Mesenchymal stem cell (in vitro differentiated cells and primary cell): ENCODE results near the gene PIGQ.

Experiments
- DNase-seq: peaks from one replicate; pipeline ENCODE4 v3.0.0-alpha.2; 2013
- H2AFZ ChIP-seq: one replicate; pipeline ENCODE4 v1.6.1; 2013; ENCODE audit warnings: low read depth, mild to moderate bottlenecking, control low read depth, inconsistent platforms, low read length, moderate library complexity
- H2AK5ac ChIP-seq: 2 replicates; pipeline ENCODE4 v1.6.1; 2013; ENCODE audit warnings: low read length, moderate library complexity, mild to moderate bottlenecking, inconsistent platforms; ENCODE audit not compliant: severe bottlenecking
- H2BK120ac ChIP-seq: one replicate; pipeline ENCODE4 v1.6.1; 2013; ENCODE audit warnings: low read depth, mild to moderate bottlenecking, inconsistent platforms, low read length, moderate library complexity
- H2BK12ac ChIP-seq, 2 experiments: one replicate each; pipeline ENCODE4 v1.6.1; 2013; ENCODE audit warnings: inconsistent platforms in 2 of 2, low read length in 2 of 2, mild to moderate bottlenecking in 2 of 2, moderate library complexity in 2 of 2, control low read depth in 1 of 2
- H2BK15ac ChIP-seq: one replicate; pipeline ENCODE4 v1.6.1; 2013; ENCODE audit warnings: mild to moderate bottlenecking, low read depth, inconsistent platforms; ENCODE audit not compliant: poor library complexity, severe bottlenecking
- H2BK5ac ChIP-seq: 2 replicates; pipeline ENCODE4 v1.6.1; 2013; ENCODE audit warnings: low read depth, mild to moderate bottlenecking, low read length, control low read depth, inconsistent platforms; ENCODE audit not compliant: poor library complexity, severe bottlenecking
- H3K14ac ChIP-seq, 2 experiments: one replicate each; pipeline ENCODE4 v1.6.1; 2013; ENCODE audit warnings: inconsistent platforms in 2 of 2, low read length in 2 of 2, control low read depth in 1 of 2, mild to moderate bottlenecking in 1 of 2, moderate library complexity in 1 of 2
- H3K18ac ChIP-seq, 2 experiments: one replicate each; pipeline ENCODE4 v1.6.1; 2013; ENCODE audit warnings: inconsistent platforms in 2 of 2, low read length in 2 of 2, control low read depth in 1 of 2, low read depth in 1 of 2, mild to moderate bottlenecking in 1 of 2
- H3K23ac ChIP-seq, 2 experiments: one replicate each; pipeline ENCODE4 v1.6.1; 2013; ENCODE audit warnings: inconsistent platforms in 2 of 2, low read length in 2 of 2, mild to moderate bottlenecking in 2 of 2, moderate library complexity in 2 of 2, control low read depth in 1 of 2
- H3K27ac ChIP-seq: 2 replicates; pipeline ENCODE4 v1.5.1; 2013; ENCODE audit warnings: mild to moderate bottlenecking, moderate library complexity, low read length, control low read depth, inconsistent platforms; ENCODE audit not compliant: poor library complexity, severe bottlenecking
- H3K27me3 ChIP-seq, 2 experiments: 2 replicates each; pipeline versions ENCODE4 v1.6.1 to v1.7.0; 2013; ENCODE audit warnings: low read length in 2 of 2, mild to moderate bottlenecking in 2 of 2, moderate library complexity in 2 of 2, control low read depth in 1 of 2, inconsistent platforms in 1 of 2; ENCODE audit not compliant: control insufficient read depth in 1 of 2, insufficient read depth in 1 of 2
- H3K36me3 ChIP-seq, 2 experiments: 2 replicates each; pipeline versions ENCODE4 v1.6.1 to v1.7.0; 2013; ENCODE audit warnings: low read length in 2 of 2, control low read depth in 1 of 2, inconsistent platforms in 1 of 2, low read depth in 1 of 2, mild to moderate bottlenecking in 1 of 2; ENCODE audit not compliant: insufficient read depth in 2 of 2, control insufficient read depth in 1 of 2
- H3K4ac ChIP-seq, 2 experiments: one replicate each; pipeline ENCODE4 v1.6.1; 2013; ENCODE audit warnings: inconsistent platforms in 2 of 2, low read length in 2 of 2, mild to moderate bottlenecking in 2 of 2, moderate library complexity in 2 of 2, control low read depth in 1 of 2, low read depth in 1 of 2
- H3K4me1 ChIP-seq: 2 replicates; pipeline ENCODE4 v1.6.1; 2013; ENCODE audit warnings: low read depth, low read length, control low read depth; ENCODE audit not compliant: control insufficient read depth, insufficient read depth
- H3K4me2 ChIP-seq: 2 replicates; pipeline ENCODE4 v1.6.1; 2013; ENCODE audit warnings: low read length, mild to moderate bottlenecking, inconsistent platforms; ENCODE audit not compliant: poor library complexity, severe bottlenecking
- H3K4me3 ChIP-seq, 2 experiments: 2 replicates each; pipeline versions ENCODE4 v1.5.1 to v1.7.0; 2013; ENCODE audit warnings: low read length in 2 of 2, mild to moderate bottlenecking in 2 of 2, control low read depth in 1 of 2, low read depth in 1 of 2; ENCODE audit not compliant: insufficient read depth in 1 of 2
- H3K79me1 ChIP-seq: replicated peaks from 2 replicates; pipeline ENCODE4 v1.6.1; 2013; ENCODE audit warnings: mild to moderate bottlenecking, control low read depth, low read length, inconsistent platforms; ENCODE audit not compliant: poor library complexity, severe bottlenecking
- H3K9ac ChIP-seq: 2 replicates; pipeline ENCODE4 v1.7.0; 2013; ENCODE audit warnings: mild to moderate bottlenecking, low read length, moderate library complexity
- H3K9me3 ChIP-seq: 2 replicates; pipeline ENCODE4 v1.7.0; 2013; ENCODE audit warnings: mild to moderate bottlenecking, low read length; ENCODE audit not compliant: control insufficient read depth
- H4K8ac ChIP-seq: one replicate; pipeline ENCODE4 v1.6.1; 2013; ENCODE audit warnings: inconsistent platforms, mild to moderate bottlenecking, low read length, moderate library complexity
- H4K91ac ChIP-seq: one replicate; pipeline ENCODE4 v1.6.1; 2013; ENCODE audit warnings: mild to moderate bottlenecking, low read length, inconsistent platforms
- WGBS: methylation state at CpG from one replicate; pipeline ENCODE4 v1.1.7; 2013; ENCODE audit warnings: mixed read lengths; 5-methylcytosine and 5-hydroxymethylcytosine counted together

PIGQ gene

GRCh38 chr16:583815-584591, 14.2 kb downstream of the PIGQ start:
- peaks cover 38% of the 10 kb centered on the region for H3K4me1 ChIP-seq
- no peak overlapping the region for H3K4ac ChIP-seq
- peak overlapping the region; percentile 33 for H2BK15ac ChIP-seq
- H3K27me3 ChIP-seq = no peaks in the 10 kb centered on the region
- H2BK12ac ChIP-seq = no peak overlapping the region
- no peak overlapping the region for H3K14ac ChIP-seq
- no peak for DNase-seq
- H3K27ac ChIP-seq = no peak overlapping the region
- peak overlapping the region in 1 of 2 experiments; percentile 0 for H3K4me3 ChIP-seq
- no peak overlapping the region for H3K23ac ChIP-seq
- WGBS = 57% methylated on average over 38 of the region's 38 CpGs
- H2BK5ac ChIP-seq = no peak overlapping the region
- no peak overlapping the region for H2BK120ac ChIP-seq
- peaks cover 11 to 38% of the 10 kb centered on the region in 2 experiments for H3K36me3 ChIP-seq
- H4K91ac ChIP-seq = peak overlapping the region; percentile 35
- no peak overlapping the region for H3K4me2 ChIP-seq
- H3K9ac ChIP-seq = no peak overlapping the region
- no peaks in the 10 kb centered on the region for H3K9me3 ChIP-seq
- no peak overlapping the region for H2AFZ ChIP-seq
- H3K18ac ChIP-seq = no peak overlapping the region
- H3K79me1 ChIP-seq = peaks cover 13% of the 10 kb centered on the region
- H2AK5ac ChIP-seq = no peak overlapping the region
- H4K8ac ChIP-seq = peak overlapping the region; percentile 47

- H2AK5ac ChIP-seq = no peak overlapping the region
- peak overlapping the region; percentile 33 for H2BK15ac ChIP-seq
- H3K4me1 ChIP-seq = peaks cover 38% of the 10 kb centered on the region
- 68% methylated on average over 10 of the region's 10 CpGs for WGBS
- H3K14ac ChIP-seq = no peak overlapping the region
- no peak overlapping the region for H4K91ac ChIP-seq
- H3K4ac ChIP-seq = no peak overlapping the region
- H2BK120ac ChIP-seq = no peak overlapping the region
- H2AFZ ChIP-seq = no peak overlapping the region
- no peak overlapping the region for H2BK5ac ChIP-seq
- no peak overlapping the region for H3K4me3 ChIP-seq
- peak overlapping the region in 1 of 2 experiments; percentile 30 for H2BK12ac ChIP-seq
- peaks cover 13% of the 10 kb centered on the region for H3K79me1 ChIP-seq
- H4K8ac ChIP-seq = no peak overlapping the region
- H3K9me3 ChIP-seq = no peaks in the 10 kb centered on the region
- no peak overlapping the region for H3K27ac ChIP-seq
- H3K4me2 ChIP-seq = no peak overlapping the region
- H3K36me3 ChIP-seq = peaks cover 11 to 31% of the 10 kb centered on the region in 2 experiments
- H3K27me3 ChIP-seq = no peaks in the 10 kb centered on the region
- DNase-seq = no peak
- H3K9ac ChIP-seq = no peak overlapping the region
- no peak overlapping the region for H3K23ac ChIP-seq
- peak overlapping the region in 1 of 2 experiments; percentile 57 for H3K18ac ChIP-seq
Observed at GRCh38 chr16:585351-585750, 15.6 kb downstream of the PIGQ start.

GRCh38 chr16:586047-586644, 16.4 kb downstream of the PIGQ start:
- no peaks in the 10 kb centered on the region for H3K27me3 ChIP-seq
- H3K79me1 ChIP-seq = peaks cover 19% of the 10 kb centered on the region
- no peaks in the 10 kb centered on the region for H3K9me3 ChIP-seq
- H3K4me1 ChIP-seq = peaks cover 45% of the 10 kb centered on the region
- no peak overlapping the region for H4K8ac ChIP-seq
- H3K36me3 ChIP-seq = peaks cover 6 to 23% of the 10 kb centered on the region in 2 experiments
- no peak overlapping the region for H2AK5ac ChIP-seq
- no peak for DNase-seq
- H3K14ac ChIP-seq = no peak overlapping the region
- H3K4ac ChIP-seq = no peak overlapping the region
- H3K4me2 ChIP-seq = no peak overlapping the region
- no peak overlapping the region for H2BK15ac ChIP-seq
- H3K18ac ChIP-seq = no peak overlapping the region
- no peak overlapping the region for H2BK120ac ChIP-seq
- H3K23ac ChIP-seq = no peak overlapping the region
- H2BK12ac ChIP-seq = peak overlapping the region in 1 of 2 experiments; percentile 1
- no peak overlapping the region for H3K27ac ChIP-seq
- H3K4me3 ChIP-seq = no peak overlapping the region
- 71% methylated on average over 16 of the region's 16 CpGs for WGBS
- no peak overlapping the region for H4K91ac ChIP-seq
- H2AFZ ChIP-seq = no peak overlapping the region
- peak overlapping the region; percentile 22 for H3K9ac ChIP-seq
- no peak overlapping the region for H2BK5ac ChIP-seq
